GM12892 (cell line): ENCODE results near the gene MAT2A.

Experiments used
- POLR2A ChIP-seq: IDR thresholded peaks from 2 replicates; pipeline ENCODE4 v1.6.1; 2011; ENCODE audit warnings: low read depth, low read length, control low read depth
- POLR2AphosphoS5 ChIP-seq: IDR thresholded peaks from 2 replicates; pipeline ENCODE4 v1.6.1; 2011; ENCODE audit warnings: low read depth, low read length, control low read depth

DNA sequence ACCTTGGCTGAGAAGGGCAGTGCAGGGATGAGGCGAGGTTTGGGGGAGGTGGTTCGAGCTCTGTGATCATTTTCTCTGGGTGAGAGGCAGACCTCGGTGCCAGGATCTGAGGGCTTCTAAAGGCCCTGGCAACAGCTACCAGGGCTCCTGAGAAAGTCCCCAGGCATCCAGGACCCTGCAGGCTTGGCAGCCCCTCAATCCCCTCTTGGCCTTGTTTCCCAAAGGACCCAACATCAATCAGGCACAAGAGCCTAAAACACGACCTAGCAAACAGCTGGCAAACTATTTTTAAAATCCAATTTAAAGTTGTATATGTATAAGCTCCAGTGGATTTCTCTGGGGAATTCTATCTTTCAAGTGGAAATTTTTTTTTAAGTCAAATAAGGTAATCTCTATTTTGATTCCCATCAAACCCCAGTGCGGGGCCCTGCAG is 15.0 kb upstream of the MAT2A start:
- no peak for TF ChIP-seq POLR2AphosphoS5
- TF ChIP-seq POLR2A, result no peak
